GM21360 (cell line): ENCODE data around the gene ADAM12.
A peak's percentile ranks its signal among the peaks of the same experiment; 100 is the strongest.
"Not testable (repeated sequence)": the region's sequence is repeated elsewhere in the genome, so short reads cannot be mapped to it uniquely, and the experiment has no call there.

ENCODE experiments used
- ATAC-seq: cut with Tn5 transposase; IDR thresholded peaks from one replicate; pipeline ENCODE4 v1.9.1; 2021; ENCODE audit warnings: mild to moderate bottlenecking, moderate library complexity; ENCODE audit not compliant: unreplicated experiment

The ADAM12 gene

DNA sequence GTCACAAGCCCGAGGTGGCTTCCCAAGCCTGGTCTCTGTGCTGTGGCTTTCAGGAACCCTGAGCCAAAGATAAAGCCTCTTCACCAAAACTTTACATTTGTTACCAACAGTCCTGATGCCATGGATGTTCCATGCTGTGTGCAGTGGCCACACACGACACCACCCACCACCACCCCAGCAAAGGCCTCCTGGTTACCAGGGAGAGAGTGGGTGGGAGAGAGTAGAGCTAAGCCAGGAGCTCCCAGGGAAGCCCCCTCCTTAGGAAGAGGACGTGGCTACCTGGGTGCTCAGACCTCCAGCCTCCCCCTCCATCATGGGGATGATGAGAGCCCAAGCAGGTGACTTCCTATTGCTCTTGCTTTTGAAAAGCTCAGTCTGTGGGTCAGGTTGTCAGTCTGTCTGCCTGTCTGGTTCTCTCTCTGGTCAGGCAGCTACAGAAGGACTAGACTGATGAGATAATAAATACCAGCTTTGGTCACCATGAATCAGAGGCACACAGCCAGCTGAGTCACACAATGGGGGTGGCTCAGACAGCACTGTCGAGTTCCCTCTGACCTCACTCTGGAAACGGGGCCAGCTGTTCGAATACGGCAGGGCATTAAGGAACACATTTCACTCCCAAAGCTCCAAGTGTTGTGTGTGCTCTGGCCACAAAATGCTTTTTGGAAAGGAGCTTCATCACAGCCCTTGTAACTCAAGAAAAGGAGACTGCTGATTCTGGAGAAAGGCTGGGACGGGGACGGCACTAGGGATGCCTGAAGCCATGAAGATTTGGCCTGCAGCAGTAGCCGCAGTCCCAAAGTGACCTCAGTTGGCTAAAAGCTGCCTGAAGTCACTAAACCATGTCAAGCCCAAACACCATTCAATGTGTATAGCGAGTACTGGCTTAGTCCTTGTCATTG lies 325.9 kb downstream of the ADAM12 start:
- no peak for ATAC-seq

DNA sequence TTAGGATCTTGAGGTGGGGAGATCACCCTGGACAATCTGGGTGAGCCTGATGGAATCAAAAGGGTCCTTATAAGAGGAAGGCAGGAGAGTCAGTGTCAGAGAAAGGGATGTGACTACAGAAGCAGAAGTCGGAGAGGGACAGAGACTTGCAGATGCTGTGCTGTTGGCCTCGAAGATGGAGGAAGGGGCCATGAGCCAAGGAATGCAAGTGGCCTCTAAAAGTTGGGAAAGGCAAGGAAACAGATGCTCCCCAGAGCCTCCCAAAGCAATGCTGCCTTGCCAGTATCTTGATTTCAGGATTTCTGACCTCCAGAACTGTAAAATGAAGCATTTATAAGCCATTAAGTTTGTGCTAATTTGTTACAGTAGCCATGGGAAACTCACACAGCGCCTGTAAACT lies 326.8 kb downstream of the ADAM12 start:
- ATAC-seq, result no peak

DNA sequence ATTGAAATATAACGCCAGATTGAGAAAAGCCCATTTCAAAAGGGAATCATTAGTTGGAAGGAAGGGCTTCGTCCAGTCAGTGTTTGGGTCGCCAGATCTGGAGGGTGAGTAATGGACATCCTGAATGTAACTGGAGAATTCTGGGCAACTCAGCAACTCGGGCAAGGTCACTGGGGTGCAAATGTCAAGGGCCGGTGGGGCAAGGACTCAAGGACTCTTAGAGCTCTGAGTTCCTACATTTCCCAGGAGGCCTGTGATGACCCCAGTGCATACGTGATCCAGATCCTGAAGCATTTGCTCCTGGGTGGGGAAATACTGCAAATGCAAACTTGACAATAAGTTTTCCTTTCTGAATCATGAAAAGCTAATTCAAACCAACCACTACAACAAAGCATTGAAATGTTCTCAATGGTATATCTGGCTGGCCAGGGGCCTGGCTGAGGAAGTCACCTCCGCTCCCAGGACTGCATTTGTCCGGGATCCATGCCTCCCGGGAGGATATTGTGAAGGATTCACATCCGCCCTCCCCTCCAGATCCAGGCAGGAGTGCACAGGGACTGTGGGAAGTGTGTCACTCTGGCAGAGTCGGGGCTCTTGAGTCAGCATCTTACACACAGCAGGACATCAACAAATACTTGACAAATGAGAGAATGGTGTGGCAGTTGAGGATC lies 327.9 kb downstream of the ADAM12 start:
- no peak for ATAC-seq

- no peak for ATAC-seq
Observed at GRCh38 chr10:126059076-126059826, 329.0 kb downstream of the ADAM12 start.

- ATAC-seq, result no peak
Observed at GRCh38 chr10:126058507-126058906, 329.8 kb downstream of the ADAM12 start.

DNA sequence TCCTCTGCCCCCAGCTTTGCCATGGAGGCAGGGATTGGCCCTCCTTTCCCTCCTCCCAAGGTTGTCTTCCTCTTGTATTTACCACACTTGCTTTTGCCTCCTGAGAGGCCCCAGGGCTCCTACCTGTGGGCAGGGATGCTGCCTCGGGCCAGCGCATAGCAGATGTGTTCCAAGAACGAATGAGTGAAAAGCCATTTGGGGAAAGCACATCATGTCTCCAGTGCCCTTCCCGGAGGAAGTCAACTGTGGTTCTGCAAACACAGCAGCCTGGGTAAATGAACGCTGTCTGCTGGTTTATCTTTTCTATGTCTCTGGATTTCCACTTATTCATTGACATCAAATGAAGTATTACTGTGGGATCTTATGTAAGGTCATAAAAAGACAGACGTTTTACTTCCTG lies 330.2 kb downstream of the ADAM12 start:
- no peak for ATAC-seq

DNA sequence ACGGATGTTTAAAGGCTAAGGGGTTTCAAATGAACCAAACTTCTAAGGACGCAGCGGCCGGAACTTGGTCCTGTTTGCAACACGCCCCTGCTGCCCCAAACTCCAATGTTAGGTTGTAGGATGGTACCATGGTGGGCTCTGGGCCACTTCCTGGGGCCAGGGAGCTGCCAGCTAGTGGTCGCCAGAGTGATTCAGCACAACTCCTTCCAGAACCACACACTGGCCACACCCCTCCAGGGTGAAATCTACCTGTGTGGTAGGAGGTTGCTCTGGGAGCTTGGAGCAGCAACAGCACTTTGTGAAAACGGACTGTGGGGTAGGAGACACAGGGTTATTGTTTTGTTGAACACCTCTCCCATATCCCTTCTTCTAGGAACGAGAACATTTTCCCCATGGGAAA lies 330.8 kb downstream of the ADAM12 start:
- ATAC-seq, result no peak

DNA sequence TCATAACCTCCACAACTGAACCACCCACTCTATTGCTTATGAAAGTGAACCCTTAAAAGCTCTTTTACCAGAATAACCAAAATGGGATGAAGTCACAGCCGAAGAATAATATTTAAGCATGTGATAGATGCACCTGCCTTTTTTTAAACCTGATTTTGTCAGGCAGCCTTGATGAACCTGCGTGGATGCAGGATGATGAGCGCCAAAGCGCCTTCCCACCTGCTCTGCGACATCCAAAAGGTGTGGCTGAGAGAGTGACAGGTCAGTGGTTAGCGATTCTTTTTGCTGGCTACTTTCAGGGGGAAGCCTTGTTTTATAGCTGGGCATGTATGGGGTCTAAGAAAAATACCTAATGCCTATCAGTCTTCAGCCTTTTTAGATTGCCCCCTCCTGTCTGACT lies 334.1 kb downstream of the ADAM12 start:
- ATAC-seq, result no peak

GRCh38 chr10:126052171-126052570 lies 336.1 kb downstream of the ADAM12 start:
- ATAC-seq, result no peak

- no peak for ATAC-seq
Observed at GRCh38 chr10:126049759-126050700, 338.2 kb downstream of the ADAM12 start.

GRCh38 chr10:126047749-126048148 lies 340.5 kb downstream of the ADAM12 start:
- ATAC-seq, result not testable (repeated sequence)

- ATAC-seq, result no peak
Observed at GRCh38 chr10:126046831-126047230, 341.4 kb downstream of the ADAM12 start.

DNA sequence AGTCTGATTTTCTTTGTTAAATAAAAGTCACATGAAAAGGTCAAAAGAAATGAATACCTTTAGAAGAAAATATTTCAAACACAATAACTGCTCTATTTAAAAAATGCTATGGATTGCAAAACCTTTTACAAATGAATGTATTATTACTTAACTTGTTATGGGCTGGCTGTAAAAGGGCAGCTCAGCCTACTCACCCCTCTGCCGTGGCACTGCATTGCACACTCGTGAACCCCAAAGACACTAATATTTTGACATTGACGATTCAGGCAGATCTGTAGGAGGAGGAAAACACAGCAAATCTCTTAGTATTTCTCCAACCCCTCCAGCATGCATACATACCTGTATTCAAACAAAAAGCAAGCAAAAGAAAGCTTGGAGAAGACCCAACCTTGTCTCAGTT lies 342.4 kb downstream of the ADAM12 start:
- no peak for ATAC-seq

DNA sequence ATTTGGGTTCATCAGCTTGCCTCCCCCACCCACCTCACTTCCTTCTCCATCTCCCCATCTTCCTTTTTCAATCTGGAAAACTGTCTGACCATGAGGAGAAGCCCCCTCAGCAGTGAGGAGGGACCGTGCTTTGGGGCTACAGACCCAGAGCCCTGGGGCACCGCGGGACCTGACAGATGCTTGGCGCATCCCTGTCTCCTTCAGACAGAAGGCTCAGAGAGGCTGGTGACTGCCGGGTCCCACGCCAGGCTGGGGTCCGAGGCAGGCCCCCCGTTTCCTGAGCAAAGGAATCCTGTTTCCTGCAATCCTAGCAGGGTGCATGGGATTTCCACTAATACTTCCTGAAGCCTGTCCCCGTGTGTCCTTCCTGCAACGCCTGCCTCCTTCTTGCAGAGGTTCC lies 344.9 kb downstream of the ADAM12 start:
- no peak for ATAC-seq

GRCh38 chr10:126042906-126043305 lies 345.4 kb downstream of the ADAM12 start:
- ATAC-seq, result no peak

GRCh38 chr10:126042354-126042753 lies 345.9 kb downstream of the ADAM12 start:
- no peak for ATAC-seq

- ATAC-seq, result peak; percentile 99
Observed at GRCh38 chr10:126041804-126042231, 346.5 kb downstream of the ADAM12 start.

DNA sequence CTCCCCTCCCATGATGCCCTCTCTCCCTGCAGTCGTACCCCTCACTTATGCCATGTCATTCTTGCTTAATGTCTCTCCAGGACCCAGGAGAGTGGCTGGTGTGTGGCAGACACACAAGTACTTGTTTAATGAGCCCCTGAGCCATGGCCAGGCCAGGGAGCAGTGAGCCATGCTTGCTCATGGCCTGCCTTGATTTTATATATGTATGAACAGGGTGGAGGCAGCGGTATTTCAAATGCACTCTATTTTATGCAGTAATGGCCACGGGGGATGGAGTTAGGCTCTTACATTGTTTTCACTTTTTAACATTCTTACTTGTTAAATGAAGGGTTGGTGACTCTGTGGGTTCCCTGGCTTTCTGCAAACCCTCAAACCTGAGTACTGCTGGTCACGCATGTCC lies 347.2 kb downstream of the ADAM12 start:
- no peak for ATAC-seq

DNA sequence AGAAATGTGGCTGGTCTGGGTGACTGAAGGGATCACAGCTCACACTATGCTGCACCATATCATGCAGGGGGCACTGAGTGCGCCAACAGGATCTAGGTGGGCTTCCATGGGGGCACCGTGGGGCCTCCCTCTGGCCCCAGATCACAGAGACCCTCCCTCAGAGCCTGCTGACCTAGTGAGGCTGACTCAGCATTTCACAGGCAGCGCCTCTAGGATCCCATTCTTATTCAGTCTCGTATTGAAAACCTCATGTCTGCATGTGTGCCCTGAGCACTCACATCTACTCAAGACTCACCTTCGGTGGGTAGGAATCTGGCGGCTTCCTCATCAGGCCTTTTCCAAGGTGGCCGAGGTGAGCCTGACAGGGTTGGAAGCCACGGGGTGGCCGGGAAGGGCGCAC lies 350.3 kb downstream of the ADAM12 start:
- no peak for ATAC-seq

DNA sequence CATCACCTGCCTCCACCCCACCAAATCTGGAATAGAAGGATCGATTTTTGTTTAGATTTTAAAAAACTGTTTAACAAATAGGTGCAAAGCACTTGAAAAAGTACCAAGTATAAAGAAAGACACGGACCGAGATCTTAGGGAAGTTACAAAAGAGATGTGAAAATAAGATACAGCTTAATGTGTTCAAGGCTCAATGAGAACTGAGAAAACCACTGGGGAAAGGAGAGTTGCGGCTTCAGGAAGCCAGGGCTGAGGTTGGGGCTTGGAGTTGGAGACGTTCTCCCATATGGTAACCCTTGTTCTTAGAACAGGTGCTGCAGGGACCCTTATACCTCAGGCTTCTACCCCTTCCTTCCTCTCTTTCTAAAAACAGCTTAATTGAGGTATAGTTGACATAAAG lies 351.8 kb downstream of the ADAM12 start:
- no peak for ATAC-seq
